Mesothelial cell of epicardium (in vitro differentiated cells): ENCODE measurements around the gene OR10A2. TPM values are rescaled to one million over a fixed set of nuclear protein-coding genes. Genes with fewer than 3 reads are reported as not detected.

ENCODE experiments used
- DNase-seq, 2 experiments: peaks; one replicate each; pipeline ENCODE4 v3.0.0; 2021; ENCODE audit warnings: low spot score in 2 of 2; ENCODE audit not compliant: unreplicated experiment in 2 of 2
- H3K27ac Mint-ChIP-seq: 2 replicates; pipeline ENCODE4 v1.8.0; 2021; ENCODE audit warnings: mixed read lengths
- H3K27me3 Mint-ChIP-seq: 2 replicates; pipeline ENCODE4 v1.8.0; 2021; ENCODE audit warnings: low read depth, mixed read lengths
- H3K36me3 Mint-ChIP-seq: 2 replicates; pipeline ENCODE4 v1.8.0; 2021; ENCODE audit warnings: mixed read lengths
- H3K4me1 Mint-ChIP-seq: 2 replicates; pipeline ENCODE4 v1.8.0; 2021; ENCODE audit warnings: mixed read lengths
- H3K4me3 Mint-ChIP-seq: 2 replicates; pipeline ENCODE4 v1.8.0; 2021; ENCODE audit warnings: mild to moderate bottlenecking, moderate library complexity, mixed read lengths
- H3K9me3 Mint-ChIP-seq: 2 replicates; pipeline ENCODE4 v1.8.0; 2021; ENCODE audit warnings: mixed read lengths
- total RNA-seq: library from RNA; stranded (reverse); gene quantifications from 3 replicates; pipeline ENCODE4 v1.2.1, GENCODE V29; 2021
- TF ChIP-seq, protein P1 (sequence below): fragments of 200-600 bp; sonication (generic); IDR thresholded peaks from one replicate; pipeline ENCODE4 v1.5.0; 2021; ENCODE audit warnings: antibody characterized with exemption; ENCODE audit not compliant: unreplicated experiment

Gene OR10A2
- total RNA-seq, 1 donor from 2014 or later = not detected

DNA sequence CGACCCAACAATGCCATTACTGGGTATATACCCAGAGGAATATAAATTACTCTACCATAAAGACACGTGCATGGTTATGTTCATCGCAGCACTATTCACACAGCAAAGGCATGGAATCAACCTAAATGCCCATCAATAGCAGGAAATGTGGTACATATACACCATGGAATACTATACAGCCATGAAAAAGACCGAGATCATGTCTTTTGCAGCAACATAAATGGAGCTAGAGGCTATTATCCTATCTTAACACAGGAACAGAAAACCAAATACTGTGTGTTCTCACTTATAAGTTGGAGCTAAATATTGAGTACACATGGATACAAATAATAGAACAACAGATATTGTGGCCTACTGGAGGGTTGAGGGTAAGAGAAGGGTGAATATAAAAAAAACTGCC is 26.0 kb downstream of the OR10A2 start:
- no peaks in the 10 kb centered on the region for H3K9me3 Mint-ChIP-seq
- no peak for DNase-seq
- H3K4me3 Mint-ChIP-seq = no peak overlapping the region

DNA sequence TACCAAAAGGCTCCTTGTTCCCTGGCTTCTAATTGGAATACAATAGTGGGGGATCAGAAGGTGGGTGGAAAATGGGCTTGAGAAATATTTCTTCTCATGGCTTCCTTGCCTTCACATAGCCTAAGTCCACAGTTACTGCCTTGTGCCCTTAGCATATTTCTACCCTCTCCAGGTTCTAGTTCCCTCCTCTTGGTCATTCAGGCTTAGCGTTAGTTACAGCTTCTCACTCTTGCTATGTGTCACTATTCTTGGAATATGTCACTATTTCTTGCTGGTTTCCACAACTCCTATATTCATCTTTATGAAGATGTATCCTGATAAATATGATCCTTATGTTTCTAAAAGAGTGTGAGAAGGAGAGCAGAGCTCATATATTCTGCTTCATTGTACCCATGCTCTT is 27.0 kb downstream of the OR10A2 start:
- no peak overlapping the region for H3K27ac Mint-ChIP-seq
- H3K4me1 Mint-ChIP-seq = peaks cover 3% of the 10 kb centered on the region
- TF ChIP-seq, protein P1, sequence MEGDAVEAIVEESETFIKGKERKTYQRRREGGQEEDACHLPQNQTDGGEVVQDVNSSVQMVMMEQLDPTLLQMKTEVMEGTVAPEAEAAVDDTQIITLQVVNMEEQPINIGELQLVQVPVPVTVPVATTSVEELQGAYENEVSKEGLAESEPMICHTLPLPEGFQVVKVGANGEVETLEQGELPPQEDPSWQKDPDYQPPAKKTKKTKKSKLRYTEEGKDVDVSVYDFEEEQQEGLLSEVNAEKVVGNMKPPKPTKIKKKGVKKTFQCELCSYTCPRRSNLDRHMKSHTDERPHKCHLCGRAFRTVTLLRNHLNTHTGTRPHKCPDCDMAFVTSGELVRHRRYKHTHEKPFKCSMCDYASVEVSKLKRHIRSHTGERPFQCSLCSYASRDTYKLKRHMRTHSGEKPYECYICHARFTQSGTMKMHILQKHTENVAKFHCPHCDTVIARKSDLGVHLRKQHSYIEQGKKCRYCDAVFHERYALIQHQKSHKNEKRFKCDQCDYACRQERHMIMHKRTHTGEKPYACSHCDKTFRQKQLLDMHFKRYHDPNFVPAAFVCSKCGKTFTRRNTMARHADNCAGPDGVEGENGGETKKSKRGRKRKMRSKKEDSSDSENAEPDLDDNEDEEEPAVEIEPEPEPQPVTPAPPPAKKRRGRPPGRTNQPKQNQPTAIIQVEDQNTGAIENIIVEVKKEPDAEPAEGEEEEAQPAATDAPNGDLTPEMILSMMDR = no peak
- H3K36me3 Mint-ChIP-seq = no peaks in the 10 kb centered on the region
- H3K4me3 Mint-ChIP-seq = no peak overlapping the region
- peaks cover 6% of the 10 kb centered on the region for H3K27me3 Mint-ChIP-seq
- no peaks in the 10 kb centered on the region for H3K9me3 Mint-ChIP-seq
- no peak for DNase-seq

More for the DNA sequence above, 26.0 kb downstream of the OR10A2 start:
- H3K4me1 Mint-ChIP-seq = peaks cover 3% of the 10 kb centered on the region
- H3K36me3 Mint-ChIP-seq = no peaks in the 10 kb centered on the region
- H3K27ac Mint-ChIP-seq = no peak overlapping the region
- TF ChIP-seq, protein P1 = no peak
- H3K27me3 Mint-ChIP-seq = peaks cover 10% of the 10 kb centered on the region

DNA sequence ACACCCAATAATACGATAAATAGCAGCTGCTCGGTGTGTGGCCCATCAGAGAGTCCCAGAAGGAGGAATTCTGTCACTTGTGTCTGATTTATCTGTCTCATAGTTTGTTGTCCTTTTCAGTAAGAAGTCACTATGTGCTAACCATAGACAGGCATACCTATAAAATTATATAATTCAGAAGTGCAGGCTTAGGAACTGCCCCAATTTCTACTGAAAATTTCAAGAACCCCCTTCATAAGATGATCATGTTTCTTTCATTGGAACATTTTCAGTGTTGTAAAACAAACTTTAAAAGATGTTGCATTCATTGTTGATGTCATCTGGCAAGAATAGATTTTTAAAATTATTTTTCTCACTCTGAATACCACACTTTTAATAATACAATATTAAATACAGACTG is 29.5 kb downstream of the OR10A2 start, which contains the start of gene OR2D2:
OR2D2 (minus strand) TSS at position 101 of the 400 bp plus-strand sequence; CDS start at position 101, 0 bp downstream.
- H3K4me3 Mint-ChIP-seq = no peak within 1 kb of the TSS
- no peaks in the 10 kb centered on the region for H3K27me3 Mint-ChIP-seq
- no peaks in the 10 kb centered on the region for H3K4me1 Mint-ChIP-seq
- H3K36me3 Mint-ChIP-seq = no peaks in the 10 kb centered on the region
- TF ChIP-seq, protein P1 = no peak
- no peak for DNase-seq
- no peaks in the 10 kb centered on the region for H3K9me3 Mint-ChIP-seq
- no peak within 1 kb of the TSS for H3K27ac Mint-ChIP-seq

DNA sequence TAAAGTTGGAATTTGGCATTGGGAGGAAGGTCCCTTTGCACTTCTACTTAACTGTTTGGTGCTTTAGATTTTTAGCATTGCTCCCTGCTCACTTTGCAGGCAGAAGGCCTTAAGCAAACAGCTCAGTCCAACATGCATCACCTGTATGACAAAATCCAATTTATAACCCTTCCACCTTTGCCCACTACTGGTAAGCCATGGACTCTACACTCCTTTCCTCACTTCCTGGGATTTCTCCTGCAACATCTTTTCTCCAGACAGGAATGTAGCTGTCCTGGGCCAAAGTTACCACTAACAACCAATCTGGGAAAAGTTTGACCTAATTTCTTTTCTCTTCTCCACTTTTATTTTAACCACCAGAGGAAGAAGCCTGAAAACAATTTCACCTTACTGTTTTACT is 31.2 kb downstream of the OR10A2 start:
- TF ChIP-seq, protein P1 = no peak
- H3K36me3 Mint-ChIP-seq = no peaks in the 10 kb centered on the region
- H3K4me1 Mint-ChIP-seq = no peaks in the 10 kb centered on the region
- DNase-seq = no peak
- H3K4me3 Mint-ChIP-seq = no peak overlapping the region
- no peaks in the 10 kb centered on the region for H3K27me3 Mint-ChIP-seq
- H3K27ac Mint-ChIP-seq = no peak overlapping the region
- H3K9me3 Mint-ChIP-seq = no peaks in the 10 kb centered on the region

DNA sequence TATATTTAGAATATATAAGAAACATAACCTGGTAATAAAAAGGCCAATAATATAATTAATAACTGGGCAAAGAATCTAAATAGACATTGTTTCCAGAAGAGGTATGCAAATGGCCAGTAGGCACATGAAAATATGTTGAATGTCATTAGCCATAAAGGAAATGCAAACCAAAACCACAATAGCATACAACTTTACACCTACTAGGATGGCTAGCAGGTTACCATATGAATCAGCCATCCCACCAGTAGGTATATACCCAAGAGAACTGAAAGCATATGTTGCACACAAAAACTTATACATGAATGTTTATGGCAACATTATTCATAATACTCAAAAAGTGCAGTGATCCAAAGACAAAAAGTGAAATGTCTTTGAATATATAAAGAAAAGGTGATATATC is 32.2 kb downstream of the OR10A2 start:
- TF ChIP-seq, protein P1 = no peak
- H3K27me3 Mint-ChIP-seq = no peaks in the 10 kb centered on the region
- no peak overlapping the region for H3K4me3 Mint-ChIP-seq
- no peaks in the 10 kb centered on the region for H3K36me3 Mint-ChIP-seq
- no peaks in the 10 kb centered on the region for H3K4me1 Mint-ChIP-seq
- H3K27ac Mint-ChIP-seq = no peak overlapping the region
- H3K9me3 Mint-ChIP-seq = no peaks in the 10 kb centered on the region
- no peak for DNase-seq

DNA sequence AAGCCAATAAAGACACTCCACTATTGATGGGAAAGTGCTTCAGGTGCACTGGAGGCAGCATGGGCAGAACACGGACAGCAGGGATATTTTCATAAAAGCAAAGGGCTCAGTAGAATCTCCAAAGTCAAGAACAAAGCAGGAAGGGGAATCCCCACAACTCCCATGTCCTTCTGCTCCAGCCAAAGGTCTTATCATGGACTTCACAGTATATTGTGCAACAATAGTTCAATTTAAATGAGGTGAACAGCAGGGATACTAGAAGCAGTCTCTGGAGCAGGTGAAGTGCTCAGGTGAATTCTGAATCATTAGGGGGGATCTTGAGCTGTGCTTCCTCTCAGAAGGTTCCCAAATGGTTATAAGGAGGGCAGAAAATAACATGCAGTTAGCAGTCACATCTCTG is 36.1 kb downstream of the OR10A2 start:
- Mint-ChIP-seq H3K36me3 (no peaks in the 10 kb centered on the region), H3K9me3 (no peaks in the 10 kb centered on the region), H3K27me3 (no peaks in the 10 kb centered on the region), H3K4me3 (no peak overlapping the region), H3K4me1 (no peaks in the 10 kb centered on the region), H3K27ac (no peak overlapping the region)
- TF ChIP-seq, protein P1 = no peak
- no peak for DNase-seq
